OCI-LY1 (cell line): Measurements from ENCODE around the gene SP6.

ENCODE experiments used
- H2AFZ ChIP-seq: fragments of 200-600 bp; sonication (generic), shearing (Covaris generic); 2 replicates; pipeline ENCODE4 v1.6.0; 2014; ENCODE audit warnings: antibody characterized with exemption, mild to moderate bottlenecking, low read length
- H3F3A ChIP-seq: fragments of 200-600 bp; sonication (generic), shearing (Covaris generic); 2 replicates; pipeline ENCODE4 v1.6.0; 2014; ENCODE audit warnings: mild to moderate bottlenecking, antibody characterized with exemption, low read length, moderate library complexity; ENCODE audit not compliant: insufficient read depth
- H3K27ac ChIP-seq: fragments of 200-600 bp; sonication (generic); 2 replicates; pipeline ENCODE4 v1.5.1; 2014; ENCODE audit warnings: low read length, mixed run types, mild to moderate bottlenecking, low read depth; ENCODE audit not compliant: poor library complexity, severe bottlenecking
- H3K27me3 ChIP-seq: fragments of 200-600 bp; sonication (generic); 2 replicates; pipeline ENCODE4 v1.6.0; 2014; ENCODE audit warnings: antibody characterized with exemption, mild to moderate bottlenecking, low read length, moderate library complexity; ENCODE audit not compliant: insufficient read depth
- H3K36me3 ChIP-seq: fragments of 200-600 bp; sonication (generic); 2 replicates; pipeline ENCODE4 v1.6.1; 2014; ENCODE audit warnings: mild to moderate bottlenecking, antibody characterized with exemption, low read length, moderate library complexity, mixed read lengths; ENCODE audit not compliant: insufficient read depth
- H3K4me1 ChIP-seq: fragments of 200-600 bp; sonication (generic); 2 replicates; pipeline ENCODE4 v1.5.1; 2014; ENCODE audit warnings: mild to moderate bottlenecking, low read length, moderate library complexity; ENCODE audit not compliant: insufficient read depth, severe bottlenecking
- H3K4me2 ChIP-seq: fragments of 200-600 bp; sonication (generic), shearing (Covaris generic); 2 replicates; pipeline ENCODE4 v1.6.1; 2014; ENCODE audit warnings: low read length
- H3K4me3 ChIP-seq: fragments of 200-600 bp; sonication (generic); 2 replicates; pipeline ENCODE4 v1.5.1; 2014; ENCODE audit warnings: low read length, low read depth, mild to moderate bottlenecking, mixed read lengths; ENCODE audit not compliant: poor library complexity, severe bottlenecking
- H3K79me2 ChIP-seq: fragments of 200-600 bp; shearing (Covaris generic); 2 replicates; pipeline ENCODE4 v1.6.1; 2016; ENCODE audit warnings: mixed run types, low read length, mixed read lengths; ENCODE audit not compliant: insufficient read depth
- H3K9ac ChIP-seq: fragments of 200-600 bp; sonication (generic), shearing (Covaris generic); 2 replicates; pipeline ENCODE4 v1.6.1; 2014; ENCODE audit warnings: mild to moderate bottlenecking, low read length, mixed read lengths
- H3K9me2 ChIP-seq: fragments of 200-600 bp; sonication (generic), shearing (Covaris generic); 2 replicates; pipeline ENCODE4 v1.6.1; 2014; ENCODE audit warnings: low read depth, mild to moderate bottlenecking, low read length, mixed read lengths
- H3K9me3 ChIP-seq: fragments of 200-600 bp; shearing (Covaris generic); 2 replicates; pipeline ENCODE4 v1.6.1; 2014; ENCODE audit warnings: low read length, mixed read lengths
- H4K20me1 ChIP-seq: fragments of 200-600 bp; sonication (generic), shearing (Covaris generic); 2 replicates; pipeline ENCODE4 v1.6.0; 2016; ENCODE audit warnings: mild to moderate bottlenecking, low read length; ENCODE audit not compliant: insufficient read depth
- EZH2 ChIP-seq: fragments of 200-600 bp; sonication (generic), shearing (Covaris generic); IDR thresholded peaks from 2 replicates; pipeline ENCODE4 v1.8.0; 2017; ENCODE audit warnings: borderline replicate concordance, mixed run types, mild to moderate bottlenecking, antibody characterized with exemption, low read length, moderate library complexity, mixed read lengths
- TF ChIP-seq, protein P1 (sequence below): fragments of 200-600 bp; sonication (generic), shearing (Covaris generic); IDR thresholded peaks from 2 replicates; pipeline ENCODE4 v1.5.1; 2017; ENCODE audit warnings: mild to moderate bottlenecking, antibody characterized with exemption, low read length, moderate library complexity, mixed read lengths

The SP6 gene

DNA sequence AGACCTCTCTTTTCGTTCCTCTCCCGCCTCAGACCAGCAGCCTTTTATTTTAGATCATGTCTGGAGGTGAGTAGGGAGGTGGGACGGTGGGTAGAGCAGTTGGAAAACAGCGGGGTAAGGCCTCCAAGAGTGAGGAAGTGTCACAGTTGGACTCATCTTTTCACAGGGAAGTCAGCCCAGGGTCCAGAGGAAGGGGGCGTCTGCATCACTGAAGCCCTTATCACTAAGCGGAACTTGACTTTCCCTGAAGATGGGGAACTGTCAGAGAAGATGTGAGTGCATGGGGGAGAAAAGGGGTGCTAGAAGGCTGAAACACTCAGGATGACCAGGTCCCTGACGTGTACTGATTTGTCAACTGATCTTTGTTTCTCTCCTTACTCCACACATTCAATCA is 19.0 kb downstream of the SP6 start:
- peaks cover 6% of the 10 kb centered on the region for H3K79me2 ChIP-seq
- H3K9me3 ChIP-seq = no peaks in the 10 kb centered on the region
- no peaks in the 10 kb centered on the region for H3K9me2 ChIP-seq
- peaks cover 15% of the 10 kb centered on the region for H3K36me3 ChIP-seq
- no peaks in the 10 kb centered on the region for H4K20me1 ChIP-seq
- H2AFZ ChIP-seq = 0 out of 2 replicates have a peak overlapping the region, but pooled peaks have one; percentile 52
- TF ChIP-seq, protein P1, sequence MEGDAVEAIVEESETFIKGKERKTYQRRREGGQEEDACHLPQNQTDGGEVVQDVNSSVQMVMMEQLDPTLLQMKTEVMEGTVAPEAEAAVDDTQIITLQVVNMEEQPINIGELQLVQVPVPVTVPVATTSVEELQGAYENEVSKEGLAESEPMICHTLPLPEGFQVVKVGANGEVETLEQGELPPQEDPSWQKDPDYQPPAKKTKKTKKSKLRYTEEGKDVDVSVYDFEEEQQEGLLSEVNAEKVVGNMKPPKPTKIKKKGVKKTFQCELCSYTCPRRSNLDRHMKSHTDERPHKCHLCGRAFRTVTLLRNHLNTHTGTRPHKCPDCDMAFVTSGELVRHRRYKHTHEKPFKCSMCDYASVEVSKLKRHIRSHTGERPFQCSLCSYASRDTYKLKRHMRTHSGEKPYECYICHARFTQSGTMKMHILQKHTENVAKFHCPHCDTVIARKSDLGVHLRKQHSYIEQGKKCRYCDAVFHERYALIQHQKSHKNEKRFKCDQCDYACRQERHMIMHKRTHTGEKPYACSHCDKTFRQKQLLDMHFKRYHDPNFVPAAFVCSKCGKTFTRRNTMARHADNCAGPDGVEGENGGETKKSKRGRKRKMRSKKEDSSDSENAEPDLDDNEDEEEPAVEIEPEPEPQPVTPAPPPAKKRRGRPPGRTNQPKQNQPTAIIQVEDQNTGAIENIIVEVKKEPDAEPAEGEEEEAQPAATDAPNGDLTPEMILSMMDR = no peak
- no peak for TF ChIP-seq EZH2
- H3K27ac ChIP-seq = no peak overlapping the region
- H3K4me2 ChIP-seq = peak overlapping the region; percentile 92
- no peaks in the 10 kb centered on the region for H3F3A ChIP-seq
- H3K27me3 ChIP-seq = no peaks in the 10 kb centered on the region
- H3K4me1 ChIP-seq = peaks cover 22% of the 10 kb centered on the region
- peak overlapping the region; percentile 93 for H3K4me3 ChIP-seq
- H3K9ac ChIP-seq = peak overlapping the region; percentile 73

DNA sequence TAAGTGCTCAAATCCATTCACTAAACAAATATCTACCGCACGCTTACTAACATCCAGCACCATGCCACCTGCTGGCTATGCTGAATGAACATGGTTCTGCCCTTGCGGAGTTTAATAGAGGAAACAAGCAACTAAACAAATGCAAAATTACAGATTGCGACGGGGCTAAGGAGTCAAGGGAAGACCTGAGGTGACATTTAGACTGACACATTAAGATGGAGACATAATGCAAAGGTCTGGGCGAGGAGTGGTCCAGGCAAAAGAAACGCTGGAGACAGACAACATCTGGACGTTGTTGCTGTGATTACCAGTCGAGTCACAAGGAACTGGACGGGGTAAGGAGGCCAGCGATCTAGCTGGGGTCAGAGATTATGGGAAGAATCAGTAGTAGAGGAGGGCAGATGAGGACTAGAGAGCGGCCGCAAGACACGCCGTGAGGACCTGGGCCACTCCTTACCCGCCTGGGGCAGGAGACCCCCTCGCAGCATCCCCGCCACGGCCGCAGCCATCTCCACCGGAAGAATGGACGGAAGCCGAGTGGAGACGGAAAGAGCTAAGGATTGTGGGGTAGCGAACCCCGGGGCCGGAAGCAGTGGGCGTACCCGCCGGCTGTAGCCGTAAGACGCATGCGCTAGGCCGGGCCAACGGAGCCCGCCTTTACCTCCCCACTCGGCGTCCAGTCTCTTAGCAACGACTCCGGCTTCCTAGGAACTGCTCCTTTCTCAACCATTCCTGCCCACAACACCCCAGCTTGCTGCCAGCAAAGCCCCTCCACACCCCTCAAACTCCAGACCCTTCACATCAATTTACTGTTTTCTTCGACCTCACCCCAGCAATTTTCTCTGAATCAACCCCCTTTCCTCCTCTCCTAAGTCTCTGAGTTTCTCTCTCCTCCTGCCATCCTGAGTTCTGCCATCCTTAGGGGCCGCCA is 19.7 kb downstream of the SP6 start, which contains the start of the genes LRRC46 and MRPL10:
TSS of gene LRRC46 (plus strand) at position 668 of the 931 bp plus-strand sequence. CDS start 320 bp downstream, outside the sequence.
TSS of gene MRPL10 (minus strand) at position 539 of the 931 bp plus-strand sequence. CDS start at position 509, 30 bp downstream.
- TF ChIP-seq, protein P1 = peak; percentile 52; the same call in 1 of the 2 replicates
- TF ChIP-seq EZH2 = no peak
- Histone ChIP-seq H4K20me1 (no peaks in the 10 kb centered on the region), H2AFZ (0 out of 2 replicates have a peak within 1 kb of the TSS, but pooled peaks have one; percentile 52), H3K27ac (peak within 1 kb of the TSS; percentile 34), H3F3A (no peaks in the 10 kb centered on the region), H3K4me2 (peak within 1 kb of the TSS; percentile 92), H3K4me3 (peak within 1 kb of the TSS; percentile 93), H3K4me1 (peaks cover 22% of the 10 kb centered on the region), H3K9ac (peak within 1 kb of the TSS; percentile 83), H3K9me3 (no peaks in the 10 kb centered on the region), H3K79me2 (peaks cover 6% of the 10 kb centered on the region), H3K9me2 (no peaks in the 10 kb centered on the region), H3K27me3 (no peaks in the 10 kb centered on the region), H3K36me3 (peaks cover 21% of the 10 kb centered on the region)

DNA sequence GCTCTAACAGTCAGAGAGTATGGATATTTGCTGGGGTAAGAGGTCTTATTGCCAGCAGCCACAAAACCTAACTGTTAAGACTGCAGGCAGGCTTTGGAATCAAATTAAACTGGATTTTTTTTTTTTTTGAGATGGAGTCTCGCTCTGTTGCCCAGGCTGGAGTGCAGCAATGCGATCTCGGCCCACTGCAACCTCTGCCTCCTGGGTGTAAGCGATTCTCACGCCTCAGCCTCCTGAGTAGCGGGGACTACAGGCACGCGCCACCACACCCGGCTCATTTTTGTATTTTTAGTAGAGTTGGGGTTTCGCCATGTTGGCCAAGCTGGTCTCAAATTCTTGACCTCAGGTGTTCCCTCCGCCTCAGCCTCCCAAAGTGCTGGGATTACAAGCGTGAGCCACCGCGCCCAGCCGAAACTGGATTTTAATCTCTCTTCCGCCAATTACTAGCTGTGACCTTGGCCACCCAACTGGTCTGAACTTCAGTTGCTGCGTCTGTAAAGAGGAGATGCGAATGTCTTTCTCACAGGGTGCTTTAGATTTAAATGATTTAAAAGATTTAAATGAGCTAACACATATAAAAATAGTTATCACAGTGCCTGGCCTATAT is 20.5 kb downstream of the SP6 start:
- Histone ChIP-seq H3K9me3 (no peaks in the 10 kb centered on the region), H3K4me2 (peak overlapping the region; percentile 92), H2AFZ (no peak overlapping the region), H3K4me1 (peaks cover 22% of the 10 kb centered on the region), H3K27ac (peak overlapping the region; percentile 34), H3K9ac (peak overlapping the region; percentile 83), H4K20me1 (no peaks in the 10 kb centered on the region), H3K79me2 (peaks cover 6% of the 10 kb centered on the region), H3K9me2 (no peaks in the 10 kb centered on the region), H3K36me3 (peaks cover 26% of the 10 kb centered on the region), H3F3A (no peaks in the 10 kb centered on the region), H3K4me3 (peak overlapping the region; percentile 93), H3K27me3 (no peaks in the 10 kb centered on the region)
- TF ChIP-seq EZH2 = no peak
- TF ChIP-seq, protein P1 = no peak
